Amniotic epithelial cell (primary cell): ENCODE results near the gene FRA10AC1.

Experiments
- DNase-seq: peaks from one replicate; pipeline ENCODE4 v3.0.0-alpha.2; 2010; ENCODE audit warnings: low read depth

FRA10AC1 gene

GRCh38 chr10:93702210-93703001 lies at the start of gene FRA10AC1:
Gene FRA10AC1, minus strand, starts transcription at chr10:93702592. Its CDS starts 2,486 bp downstream, at chr10:93700106.
- peak; percentile 91 for DNase-seq

DNA sequence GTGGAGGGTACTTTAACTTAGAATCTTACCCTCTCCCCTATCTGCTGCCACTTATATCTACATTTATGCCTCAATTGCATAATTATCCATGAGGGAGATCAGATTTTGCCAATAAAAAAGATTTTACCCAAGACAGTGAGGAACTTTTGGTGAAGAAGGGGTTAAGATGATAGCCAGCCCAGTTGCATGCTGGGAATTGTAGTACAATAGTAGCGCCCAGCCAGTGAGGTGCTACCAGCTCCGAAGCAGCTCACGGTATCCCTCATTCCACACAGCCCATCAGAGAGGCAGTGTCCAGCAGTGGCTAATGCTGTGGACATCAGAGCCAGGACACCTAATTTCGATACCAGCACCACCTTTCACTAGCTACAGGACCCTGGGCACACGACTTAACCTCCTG lies 49.4 kb upstream of the FRA10AC1 start:
- peak; percentile 32 for DNase-seq

DNA sequence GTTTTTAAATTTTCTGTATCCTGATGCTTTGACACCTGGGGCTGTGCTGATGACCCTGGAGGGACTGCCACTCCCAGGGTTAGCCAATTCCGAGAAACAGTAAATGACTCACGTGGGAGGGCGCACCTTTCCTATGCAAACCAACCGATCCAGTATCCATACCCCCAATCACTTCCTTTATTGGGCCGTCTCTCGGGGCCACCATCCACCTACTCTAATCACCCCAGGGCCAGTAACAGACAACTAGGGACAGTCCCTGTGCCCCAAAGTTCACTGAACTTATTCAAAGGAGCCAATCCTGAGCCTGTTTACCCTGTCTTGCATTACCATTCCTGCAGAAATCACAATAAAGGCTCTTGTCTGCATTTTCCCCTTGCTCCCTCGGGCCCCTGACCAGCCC lies 48.7 kb upstream of the FRA10AC1 start:
- no peak for DNase-seq

DNA sequence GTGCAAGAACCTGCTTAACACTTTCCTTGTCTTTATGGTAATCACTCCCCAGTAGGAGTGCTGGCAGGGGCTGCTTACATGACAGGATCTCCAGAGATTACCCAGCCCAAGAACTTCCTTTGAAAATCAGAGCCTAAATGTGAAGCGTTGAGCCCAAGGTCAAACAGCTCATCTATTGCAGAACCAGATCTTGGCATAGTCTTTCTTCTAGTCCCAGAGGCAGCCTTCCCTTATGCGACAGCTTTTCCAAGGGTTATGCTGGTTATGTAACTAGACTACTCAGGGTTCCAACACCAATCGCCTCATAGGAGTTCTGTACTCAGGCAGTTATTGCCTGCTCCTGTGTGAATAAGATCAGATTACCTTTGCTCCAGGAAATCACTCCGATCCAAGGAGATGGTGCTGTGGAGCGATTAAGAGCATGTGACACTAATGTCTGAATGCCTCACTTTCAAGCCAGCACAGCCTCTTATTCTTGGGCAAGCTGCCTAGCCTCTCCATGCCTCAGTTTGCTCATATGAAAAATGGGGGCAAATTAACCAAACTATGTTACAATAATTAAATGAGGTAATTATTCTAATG lies 46.9 kb upstream of the FRA10AC1 start:
- DNase-seq: peak; percentile 44

DNA sequence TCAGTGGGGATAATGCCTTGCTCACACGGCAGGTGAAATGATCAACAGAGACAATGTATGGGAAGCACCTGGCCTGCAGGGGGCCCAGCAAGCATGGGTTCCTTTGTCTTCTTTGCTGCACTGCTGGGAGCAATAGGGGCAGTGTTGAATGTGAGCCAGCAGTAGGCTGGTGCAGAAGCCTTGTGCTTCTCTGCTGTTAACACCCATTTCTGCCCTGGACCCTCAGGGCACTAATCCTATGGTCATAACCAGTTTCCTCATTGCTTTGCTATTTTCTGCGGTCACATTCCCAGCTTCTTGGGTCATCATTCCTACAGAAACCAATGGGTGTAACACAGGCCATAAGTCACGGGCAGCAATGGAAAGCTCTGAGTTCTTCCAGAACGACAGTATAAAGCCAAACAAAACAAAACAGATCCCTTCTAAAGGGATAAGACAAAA lies 44.5 kb upstream of the FRA10AC1 start:
- peak; percentile 98 for DNase-seq

- DNase-seq: peak; percentile 21
These were observed 43.1 kb upstream of the FRA10AC1 start for GRCh38 chr10:93745408-93746065.

DNA sequence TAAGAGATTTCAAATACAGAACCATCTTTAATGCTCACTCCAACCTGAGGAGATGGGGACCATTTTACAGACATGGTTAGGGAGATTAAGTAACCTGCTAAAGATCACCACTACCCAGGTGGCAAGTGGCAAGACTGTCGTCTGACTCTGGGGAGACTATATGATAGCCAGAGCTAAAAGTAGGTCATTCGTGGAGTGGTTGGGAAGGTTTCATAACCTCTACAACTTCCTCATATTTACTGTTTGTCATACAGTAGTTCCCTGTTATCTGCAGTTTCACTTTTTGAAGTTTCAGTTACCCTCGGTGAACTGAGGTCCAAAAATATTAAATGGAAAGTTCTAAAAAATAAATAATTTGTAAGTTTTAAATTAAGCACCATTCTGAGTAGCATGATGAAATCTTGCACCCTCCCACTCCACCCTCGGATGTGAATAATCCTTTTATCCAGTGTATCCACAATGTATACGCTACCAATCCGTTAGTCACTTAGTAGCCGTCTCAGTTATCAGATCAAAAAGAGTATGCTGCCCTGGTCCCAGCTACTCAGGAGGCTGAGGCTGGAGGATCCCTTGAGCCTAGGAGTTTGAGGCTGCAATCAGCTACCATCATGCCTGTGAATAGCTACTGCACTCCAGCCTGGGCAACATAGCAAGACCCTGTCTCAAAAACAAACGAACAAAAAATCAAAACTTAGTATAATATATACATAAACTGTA lies 40.4 kb upstream of the FRA10AC1 start:
- peak; percentile 29 for DNase-seq

DNA sequence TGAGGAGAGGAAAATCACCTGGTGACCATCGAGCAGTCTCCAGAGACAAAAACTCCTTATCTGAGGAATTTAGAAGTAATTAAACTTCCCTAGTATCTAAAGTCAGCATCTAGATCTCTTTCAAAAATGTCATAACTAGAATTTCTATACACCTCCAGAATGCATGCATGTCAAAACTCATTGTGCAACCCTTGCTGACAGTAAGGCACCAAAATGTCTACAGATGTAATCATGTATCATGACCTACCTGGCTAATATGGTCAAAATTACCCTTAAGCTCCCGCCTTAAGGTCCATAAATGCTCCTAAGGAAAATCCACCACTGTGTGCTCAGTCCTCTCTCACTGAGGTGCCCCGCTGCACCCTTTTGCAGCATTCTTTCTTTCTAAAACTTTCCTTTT lies 39.0 kb upstream of the FRA10AC1 start:
- DNase-seq: no peak

DNA sequence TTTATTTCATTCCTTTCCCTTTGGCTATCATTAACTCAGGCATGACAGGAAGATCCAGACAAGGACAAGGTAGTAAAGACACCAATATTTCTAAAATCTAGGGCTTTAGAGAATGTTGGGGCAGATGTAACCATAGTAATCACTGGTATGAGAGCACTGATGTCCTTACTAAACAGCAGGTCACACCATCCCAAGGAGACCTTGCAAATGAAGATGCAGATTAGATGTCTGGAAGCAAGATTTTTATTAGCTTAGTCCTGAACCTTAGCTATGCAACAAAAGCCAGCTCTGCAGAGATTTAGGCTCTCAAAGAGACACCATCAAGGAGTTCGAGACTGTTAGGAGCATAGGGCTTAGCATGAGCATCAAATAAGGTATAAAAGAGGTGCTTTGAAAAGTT lies 23.6 kb upstream of the FRA10AC1 start:
- no peak for DNase-seq

- no peak for DNase-seq
These were observed 20.8 kb upstream of the FRA10AC1 start for GRCh38 chr10:93723153-93723552.

DNA sequence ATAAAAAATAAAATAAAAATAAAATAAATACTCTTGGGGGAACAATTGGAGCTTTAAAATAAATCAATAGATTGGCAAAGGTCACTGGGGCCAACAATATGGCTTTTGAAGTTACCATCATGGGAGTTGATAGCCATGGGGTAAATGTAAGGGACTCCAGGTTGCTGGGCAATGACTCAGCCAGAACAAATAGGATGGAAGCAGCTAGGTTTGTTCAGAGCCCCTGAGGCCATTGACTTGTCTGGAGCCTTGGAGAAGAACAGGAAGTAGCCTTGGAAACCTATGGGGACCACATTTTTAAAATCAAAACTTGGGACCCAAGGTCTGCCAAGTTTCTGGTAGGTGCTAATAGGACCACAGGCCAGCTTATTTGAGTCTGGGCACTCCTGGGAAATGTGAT lies 20.2 kb upstream of the FRA10AC1 start:
- DNase-seq: no peak

GRCh38 chr10:93719901-93720300 lies 17.5 kb upstream of the FRA10AC1 start:
- no peak for DNase-seq

DNA sequence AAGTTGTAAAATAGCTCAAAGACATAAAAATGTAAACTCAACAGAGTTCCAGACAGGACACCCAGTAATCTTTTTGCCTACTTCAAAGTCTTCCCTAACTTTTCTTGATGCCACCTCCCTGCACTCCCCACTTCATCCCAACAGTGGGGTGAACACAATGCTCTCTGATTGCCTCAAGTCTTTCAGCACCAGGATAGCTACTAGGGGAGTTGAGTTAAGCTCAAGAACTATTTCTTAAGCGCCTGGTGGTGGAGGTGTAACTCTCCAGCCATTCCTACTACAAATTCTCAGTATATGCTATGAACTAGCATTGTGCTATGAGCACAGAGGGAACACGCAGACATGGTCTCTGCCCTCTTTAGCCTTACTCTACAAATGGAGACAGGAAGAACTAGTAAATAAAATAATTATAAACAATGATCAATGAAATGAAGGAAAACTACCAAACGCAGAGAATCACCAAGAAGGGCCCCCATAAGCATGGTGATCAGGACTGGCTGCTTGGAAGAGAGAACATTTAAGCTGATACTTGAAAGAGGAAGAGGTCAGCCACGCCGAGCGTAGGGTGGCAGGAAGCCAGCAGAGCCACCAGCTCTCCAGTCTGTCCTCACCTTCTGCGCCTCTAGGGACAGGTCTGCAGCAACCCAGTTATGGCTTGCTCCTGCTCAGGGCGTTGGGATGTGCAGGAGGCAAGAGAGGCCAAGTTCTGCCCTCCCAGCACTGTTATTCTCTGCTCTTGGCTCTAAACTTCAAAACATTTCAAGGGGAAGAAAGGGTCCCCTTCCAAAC lies 16.7 kb upstream of the FRA10AC1 start:
- DNase-seq: peak; percentile 15

DNA sequence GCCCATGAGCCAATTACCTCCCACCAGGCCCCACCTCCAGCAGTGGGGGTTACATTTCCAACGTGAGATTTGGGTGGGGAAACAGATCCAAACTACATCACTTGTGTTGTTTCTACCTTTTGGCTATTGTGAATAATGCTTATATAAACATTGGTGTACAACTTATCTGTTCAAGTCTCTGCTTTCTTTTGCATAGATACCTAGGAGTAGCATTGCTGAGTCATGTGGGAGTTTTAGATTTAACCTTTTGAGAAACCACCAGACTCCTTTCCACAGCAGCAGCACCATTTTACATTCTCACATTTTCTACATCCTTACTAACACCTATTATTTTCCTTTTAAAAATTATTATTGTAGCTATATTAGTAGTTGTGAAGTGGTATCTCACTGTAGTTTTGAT lies 14.4 kb upstream of the FRA10AC1 start:
- DNase-seq: no peak

DNA sequence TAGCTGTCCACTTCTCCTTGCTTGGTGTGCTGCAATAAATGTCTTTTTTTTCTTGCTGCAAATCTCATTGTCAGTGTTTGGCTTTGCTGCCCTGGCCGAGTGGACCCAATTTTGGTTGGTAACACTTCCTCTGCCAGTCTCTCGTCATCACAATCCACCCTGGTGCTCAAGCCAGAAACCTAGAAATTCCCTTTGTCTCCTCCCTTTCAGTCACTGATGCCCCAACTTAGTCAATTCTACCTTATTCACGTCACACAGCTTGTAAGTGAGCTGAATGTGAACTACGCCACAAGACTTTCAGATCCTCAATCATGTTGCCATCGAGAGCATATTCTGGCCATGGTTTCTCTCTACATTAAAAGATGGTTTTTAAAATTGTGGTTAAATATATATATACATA lies 13.0 kb upstream of the FRA10AC1 start:
- no peak for DNase-seq

DNA sequence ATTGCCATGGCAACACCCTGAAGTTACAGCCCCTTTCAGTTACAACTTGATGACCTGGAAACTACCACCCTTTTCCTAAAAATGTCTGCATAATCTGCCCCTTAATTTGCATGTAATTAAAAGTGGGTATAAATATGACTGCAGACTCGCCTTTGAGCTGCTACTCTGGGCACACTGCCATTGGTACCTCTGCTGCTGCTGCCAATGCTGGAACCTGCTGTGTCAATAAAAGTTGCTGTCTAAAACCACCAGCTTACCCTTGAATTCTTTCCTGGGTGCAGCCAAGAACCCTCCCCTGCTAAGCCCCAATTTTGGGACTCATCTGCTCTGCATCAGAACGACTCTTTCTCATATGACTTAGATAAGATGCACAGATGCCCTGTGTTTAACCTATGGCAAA lies 10.2 kb upstream of the FRA10AC1 start:
- DNase-seq: no peak

DNA sequence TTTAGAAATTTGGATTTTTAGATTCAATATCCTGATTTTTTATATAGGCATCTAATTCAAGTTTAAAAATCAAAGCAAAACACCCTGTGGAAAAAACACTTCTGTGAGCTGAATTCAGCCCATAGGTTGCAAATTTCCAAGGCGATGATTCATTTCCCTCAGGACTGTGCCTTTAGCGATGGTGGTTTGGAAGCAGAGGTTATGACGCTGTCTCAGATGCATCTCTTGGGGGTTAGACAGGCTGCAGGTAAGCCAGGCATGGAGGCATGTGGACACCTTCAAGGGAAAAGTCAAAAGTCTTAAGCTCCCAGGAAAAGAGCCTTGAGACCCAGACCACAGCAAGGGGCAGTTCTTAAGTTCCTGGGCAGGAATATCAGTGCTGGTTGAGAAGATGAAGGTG lies 9.5 kb upstream of the FRA10AC1 start:
- no peak for DNase-seq

DNA sequence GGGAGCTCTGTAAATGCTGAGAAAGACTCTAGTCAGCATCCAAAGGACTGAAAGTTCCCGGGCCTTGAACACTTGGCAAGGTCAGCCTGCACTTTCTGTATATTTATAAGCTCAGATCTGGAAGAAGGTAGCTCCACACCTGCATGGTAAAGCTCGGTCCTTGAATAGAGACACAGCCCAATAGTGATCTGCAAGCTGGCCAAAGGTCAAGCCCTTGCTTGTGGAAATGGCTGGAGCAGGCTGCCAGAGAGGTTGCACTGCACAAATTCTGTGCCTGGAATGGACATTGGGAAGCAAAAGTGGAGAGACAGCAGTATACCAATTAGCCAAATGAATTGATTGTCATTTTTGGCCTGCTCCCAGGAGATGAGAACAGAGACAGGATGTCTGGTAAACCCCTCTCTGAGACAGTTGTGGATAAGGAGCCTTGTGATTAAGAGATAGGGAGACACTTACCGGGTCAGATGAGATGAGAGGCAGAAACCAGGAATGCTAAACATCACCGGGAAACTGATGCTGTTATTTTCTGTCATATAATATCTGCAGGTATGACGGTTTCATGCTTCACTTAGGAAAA lies 8.0 kb upstream of the FRA10AC1 start:
- no peak for DNase-seq

DNA sequence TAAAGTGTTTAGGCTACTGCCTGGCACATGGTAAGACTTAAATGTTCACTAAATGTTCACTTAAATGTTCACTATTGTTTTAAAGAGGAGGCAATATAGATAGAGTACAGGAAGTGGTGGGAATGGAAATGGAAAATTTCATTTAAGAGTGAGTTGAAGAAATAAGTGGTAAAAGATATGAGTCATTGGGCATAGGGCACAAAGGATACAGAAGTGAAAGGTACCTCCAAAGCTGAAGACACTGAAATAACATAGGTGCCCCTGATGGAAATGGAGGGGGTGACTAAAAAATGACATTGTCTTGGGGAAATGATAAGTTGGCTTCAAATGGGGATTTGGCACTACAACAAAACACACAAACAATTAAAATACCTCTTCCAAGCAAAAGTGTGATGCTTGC lies 5.2 kb upstream of the FRA10AC1 start:
- DNase-seq: no peak

DNA sequence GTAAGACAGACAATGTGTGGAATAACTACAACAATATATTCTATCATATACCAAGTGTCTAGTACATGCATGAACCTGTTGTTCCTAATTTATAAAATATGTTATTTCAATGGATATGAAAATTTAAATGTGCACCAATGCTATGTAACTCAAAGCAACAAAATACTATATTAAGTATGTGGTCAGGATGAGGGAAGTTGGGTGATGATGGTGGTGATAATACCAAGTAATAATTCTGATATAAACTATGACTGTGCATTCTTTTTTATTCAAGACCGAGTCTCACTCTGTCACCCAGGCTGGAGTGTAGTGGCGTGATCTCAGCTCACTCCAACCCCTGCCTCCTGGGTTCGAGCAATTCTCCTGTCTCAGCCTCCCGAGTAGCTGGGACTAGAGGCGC lies 2.1 kb upstream of the FRA10AC1 start:
- no peak for DNase-seq

GRCh38 chr10:93703841-93704240 lies 1.4 kb upstream of the FRA10AC1 start:
- no peak for DNase-seq
